ENCODE data around the gene ELK1.
"Not testable (repeated sequence)": the region's sequence is repeated elsewhere in the genome, so short reads cannot be mapped to it uniquely, and the experiment has no call there.

ELK1 gene

GRCh38 chrX:47611926-47612325 is 38.4 kb downstream of the ELK1 start:
- no peak for DNase-seq (ENCODE audit: low read depth in 2 of 2)

DNA sequence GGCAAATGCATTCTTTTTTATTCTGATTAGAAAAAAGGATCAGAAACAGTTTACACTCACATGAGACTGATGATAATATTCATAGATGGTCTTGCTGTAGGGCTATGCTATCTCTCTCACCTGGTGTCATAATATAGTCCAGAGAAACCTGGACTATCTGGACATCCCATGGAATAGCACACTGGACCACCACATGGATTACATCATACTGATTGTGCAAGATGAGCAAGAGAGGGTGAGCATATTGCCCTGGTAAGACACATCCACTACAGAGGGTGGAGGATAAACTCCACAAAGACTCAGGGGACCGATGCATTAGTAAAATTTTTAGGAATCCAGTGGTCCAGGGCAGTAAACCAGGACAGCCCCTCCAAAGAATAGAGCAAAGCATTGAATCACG is 38.9 kb downstream of the ELK1 start:
- no peak for DNase-seq (ENCODE audit: low read depth in 2 of 2)

DNA sequence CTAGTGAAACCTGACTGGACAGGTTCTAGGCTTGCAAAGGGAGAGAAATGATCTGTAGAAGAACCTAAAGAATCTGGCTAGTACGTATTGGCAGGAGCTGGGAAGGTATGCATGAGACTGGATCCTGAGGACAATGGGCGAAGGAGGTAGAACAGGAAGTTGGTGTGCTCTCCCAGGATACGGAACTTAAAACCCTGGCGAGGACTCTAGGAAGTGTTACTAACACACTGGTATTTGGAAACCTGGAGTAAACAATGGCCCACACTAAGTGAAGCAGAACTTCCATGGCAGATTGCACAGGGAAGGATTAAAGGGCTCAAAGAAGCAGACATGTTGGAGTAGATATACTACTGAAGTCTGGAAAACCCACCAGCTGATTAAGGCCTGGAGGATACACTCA is 39.9 kb downstream of the ELK1 start:
- no peak for DNase-seq (ENCODE audit: low read depth in 2 of 2)

DNA sequence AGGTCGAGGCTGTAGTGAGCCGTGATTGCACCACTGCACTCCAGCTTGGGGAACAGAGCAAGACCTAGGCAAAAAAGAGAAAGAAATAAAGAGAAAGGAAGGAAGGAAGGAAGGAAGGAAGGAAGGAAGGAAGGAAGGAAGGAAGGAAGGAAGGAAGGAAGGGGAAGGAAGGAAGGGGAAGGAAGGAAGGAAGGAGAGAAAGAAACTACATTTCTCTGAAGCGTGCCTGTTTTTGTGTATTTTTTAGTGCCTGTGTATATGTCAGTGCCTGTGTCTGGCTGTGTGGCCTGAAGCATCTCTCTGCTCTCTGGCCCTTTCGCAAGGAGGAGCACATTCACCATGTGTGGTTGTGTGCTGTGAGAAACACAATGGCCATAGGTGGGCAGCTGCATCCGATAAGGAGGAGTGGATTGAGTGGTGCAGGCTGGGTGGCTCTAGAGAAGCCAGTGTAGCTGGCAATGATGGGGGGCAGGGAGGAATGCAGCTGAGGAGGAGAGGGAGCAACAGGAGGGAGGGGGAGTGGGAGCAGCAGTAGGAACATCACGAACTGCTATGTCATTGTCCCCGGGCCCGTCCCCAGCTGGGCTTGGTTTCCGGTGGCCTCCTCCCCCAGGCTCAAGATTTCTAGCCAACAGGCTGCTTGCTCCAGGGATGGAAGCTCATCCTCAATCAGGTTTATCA is 42.1 kb downstream of the ELK1 start:
- no peak for DNase-seq (ENCODE audit: low read depth in 2 of 2)

- DNase-seq (ENCODE audit: low read depth in 2 of 2): no peak
Measured at GRCh38 chrX:47607091-47607490, 43.3 kb downstream of the ELK1 start.

- no peak for DNase-seq (ENCODE audit: low read depth in 2 of 2)
Measured at GRCh38 chrX:47605024-47605423, 45.3 kb downstream of the ELK1 start.

GRCh38 chrX:47603125-47603524 is 47.2 kb downstream of the ELK1 start:
- DNase-seq (ENCODE audit: low read depth in 2 of 2): not testable (repeated sequence)

DNA sequence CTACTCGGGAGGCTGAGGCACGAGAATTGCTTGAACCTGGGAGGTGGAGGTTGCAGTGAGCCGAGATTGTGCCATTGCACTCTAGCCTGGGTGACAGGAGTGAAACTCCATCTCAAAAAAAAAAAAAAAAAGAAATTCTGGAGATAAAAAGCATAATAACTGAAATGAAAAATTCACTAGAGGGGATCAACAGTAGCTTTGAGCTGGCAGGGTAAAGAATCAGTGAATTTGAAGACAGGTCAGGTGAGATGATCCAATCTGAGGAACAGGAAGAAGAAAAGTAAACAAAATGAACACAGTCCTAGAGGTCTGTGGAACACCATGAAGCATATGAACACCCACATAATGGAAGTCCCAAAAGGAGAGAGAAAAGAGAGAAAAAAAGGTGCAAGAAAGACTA is 53.1 kb downstream of the ELK1 start:
- DNase-seq (ENCODE audit: low read depth in 2 of 2): no peak

GRCh38 chrX:47596256-47596655 is 54.1 kb downstream of the ELK1 start:
- no peak for DNase-seq (ENCODE audit: low read depth in 2 of 2)

DNA sequence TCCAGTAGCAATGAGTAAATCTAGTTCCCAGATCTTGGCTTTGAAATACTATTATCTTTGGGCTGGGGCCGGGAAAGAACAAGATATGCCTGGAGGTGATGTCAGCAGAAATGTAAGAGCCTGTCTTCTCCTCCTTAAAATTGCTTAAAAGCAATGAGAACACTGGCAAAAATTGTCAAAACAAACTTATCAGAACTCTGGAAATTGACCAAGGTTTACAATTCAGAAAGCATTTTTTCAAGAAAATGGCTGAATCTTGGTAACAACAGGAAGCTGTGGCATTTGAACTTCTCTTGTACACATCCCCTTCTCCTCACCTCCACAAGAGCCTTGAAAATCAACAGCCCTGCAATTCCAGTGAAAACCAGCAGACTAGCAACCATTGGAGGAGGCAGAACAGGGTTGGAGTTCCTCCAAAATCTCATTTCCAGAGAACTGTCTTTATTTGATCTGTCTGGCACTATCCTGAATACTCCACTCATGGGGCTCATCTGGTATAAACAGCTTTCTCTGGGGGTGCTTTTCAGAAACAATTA is 54.6 kb downstream of the ELK1 start:
- no peak for DNase-seq (ENCODE audit: low read depth in 2 of 2)

DNA sequence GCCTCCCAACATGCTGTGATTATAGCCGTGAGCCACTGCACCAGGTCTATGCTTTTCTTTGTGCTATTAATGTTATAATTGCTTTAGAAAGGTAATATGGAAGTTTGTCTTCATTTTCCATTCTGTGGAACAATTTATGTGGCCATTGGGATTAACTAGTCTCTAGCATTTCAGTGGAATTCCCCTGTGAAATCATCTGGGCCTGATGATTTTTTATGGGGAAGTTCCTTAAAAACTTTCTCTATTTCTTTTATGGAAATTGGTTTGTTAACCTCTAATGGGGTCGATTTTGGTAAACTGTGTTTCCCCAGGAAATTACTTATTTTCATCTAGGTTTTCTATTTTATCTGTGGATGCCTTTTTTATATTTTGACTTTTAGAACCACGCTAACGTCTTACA is 56.8 kb downstream of the ELK1 start:
- no peak for DNase-seq (ENCODE audit: low read depth in 2 of 2)

- no peak for DNase-seq (ENCODE audit: low read depth in 2 of 2)
Measured at GRCh38 chrX:47590984-47591383, 59.4 kb downstream of the ELK1 start.

DNA sequence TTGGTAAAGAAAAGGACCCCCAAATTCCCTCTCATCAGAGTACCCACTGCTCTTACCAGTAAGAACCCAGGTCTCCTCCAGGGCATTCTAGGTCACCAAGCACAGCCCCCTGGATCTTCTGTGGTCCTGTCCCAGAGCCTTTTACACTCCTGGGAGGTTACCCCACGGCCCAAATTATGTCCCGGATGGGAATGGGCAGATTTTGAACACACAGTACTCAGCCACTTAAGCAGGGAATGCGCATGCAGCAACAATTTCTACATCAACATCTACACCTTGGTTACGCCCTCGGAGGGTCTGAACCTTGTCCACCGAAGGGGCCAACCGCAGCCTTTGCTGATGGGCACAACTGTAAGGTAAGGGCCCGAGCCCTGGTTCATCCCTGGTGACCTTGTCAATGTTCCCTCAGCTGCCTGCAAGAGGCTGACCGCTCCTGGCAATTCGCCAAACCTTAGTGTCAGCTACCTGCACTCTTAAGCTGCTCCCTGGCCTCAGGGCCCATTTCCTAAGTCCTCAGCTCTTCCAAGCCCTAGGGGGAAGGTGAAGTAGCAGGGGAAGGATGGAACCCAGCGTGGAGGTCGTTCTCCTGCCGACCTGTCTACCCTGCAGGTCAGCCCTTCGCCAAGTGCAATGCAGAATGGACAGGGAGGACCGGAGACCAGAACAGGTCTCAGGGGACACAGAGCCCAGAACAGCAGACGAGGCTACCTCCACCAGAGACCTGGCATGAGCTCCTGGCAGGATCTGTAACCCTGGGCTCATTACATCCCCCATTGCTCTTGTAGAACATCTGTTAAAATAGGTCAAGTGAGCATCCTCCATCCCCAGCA is 62.2 kb downstream of the ELK1 start:
- no peak for DNase-seq (ENCODE audit: low read depth in 2 of 2)

DNA sequence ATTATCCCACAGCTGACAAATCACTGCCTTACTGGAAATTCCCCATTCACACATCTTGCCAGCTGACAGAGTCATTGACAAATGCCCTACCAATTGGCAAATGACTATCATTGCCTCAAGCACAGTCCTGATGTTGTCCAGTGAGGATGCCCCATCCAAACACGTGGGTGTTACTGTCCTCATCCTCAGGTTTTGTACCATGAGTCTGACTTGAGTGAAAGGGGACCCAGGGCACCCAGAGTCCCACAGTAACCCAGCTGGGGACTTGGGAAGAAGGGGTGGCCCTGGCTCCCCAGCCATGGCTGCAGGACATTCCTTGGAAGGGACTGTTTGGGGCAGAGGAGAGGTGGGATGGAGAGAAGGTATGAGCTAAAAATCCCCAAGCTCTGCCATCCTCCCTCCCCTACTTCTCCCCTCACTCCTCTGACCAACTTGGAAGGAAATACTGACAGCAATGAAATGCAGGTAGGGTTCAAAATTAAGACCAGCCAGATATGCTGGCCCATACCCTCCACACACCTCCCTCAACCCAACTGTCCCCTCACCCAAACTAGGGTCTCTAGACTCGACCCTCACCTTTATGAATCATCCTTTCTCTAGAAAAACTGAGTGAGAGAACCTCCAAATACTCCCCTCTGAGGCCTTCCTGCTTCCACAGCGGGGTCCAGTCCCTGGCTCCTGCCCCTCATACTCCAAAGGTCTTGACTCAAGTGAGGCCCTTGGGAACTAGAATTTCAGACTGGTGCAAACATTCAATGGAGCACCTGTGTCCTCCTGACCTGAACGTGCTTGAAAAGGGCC is 63.1 kb downstream of the ELK1 start:
- DNase-seq (ENCODE audit: low read depth in 2 of 2): no peak

GRCh38 chrX:47586043-47586787 is 64.1 kb downstream of the ELK1 start:
- DNase-seq (ENCODE audit: low read depth in 2 of 2): no peak
